H1 (cell line): ENCODE results near the gene FOXK1.

Experiments
- ASH2L ChIP-seq: fragments of 200-600, 300-600 bp; sonication (generic); IDR thresholded peaks from one replicate; pipeline ENCODE4 v1.7.1; 2017; ENCODE audit warnings: low read length
- CTCF ChIP-seq, 3 experiments: IDR thresholded peaks; 1 replicate in 2 of 3; 2 replicates in 1 of 3; pipeline versions ENCODE4 v1.5.1 to v1.6.1; 2011; ENCODE audit warnings: low read length in 3 of 3, mild to moderate bottlenecking in 3 of 3, inconsistent platforms in 2 of 3, low read depth in 1 of 3, moderate library complexity in 1 of 3; ENCODE audit not compliant: insufficient read depth in 1 of 3; ENCODE audit errors: control extremely low read depth in 1 of 3
- E2F6 ChIP-seq: IDR thresholded peaks from 2 replicates; pipeline ENCODE4 v1.6.1; 2012; ENCODE audit warnings: inconsistent platforms
- POLR2A ChIP-seq, 2 experiments: IDR thresholded peaks; 1 replicate in 1 of 2; 2 replicates in 1 of 2; pipeline ENCODE4 v1.6.1; 2011; ENCODE audit warnings: low read depth in 2 of 2, low read length in 2 of 2, mild to moderate bottlenecking in 2 of 2; ENCODE audit errors: control extremely low read depth in 1 of 2
- POLR2AphosphoS5 ChIP-seq: IDR thresholded peaks from 2 replicates; pipeline ENCODE4 v1.6.1; 2011; ENCODE audit warnings: low read depth, low read length
- USF2 ChIP-seq: IDR thresholded peaks from 2 replicates; pipeline ENCODE4 v1.6.1; 2011; ENCODE audit warnings: low read length, improper control_type of control experiment

- TF ChIP-seq E2F6 = no peak
- TF ChIP-seq ASH2L = no peak
- TF ChIP-seq CTCF (IDR thresholded peaks at IDR 0.05; ENCODE audit: control extremely low read depth in 1 of 3, insufficient read depth in 1 of 3, low read depth in 1 of 3, low read length in 3 of 3) = no peak
- TF ChIP-seq POLR2A (IDR thresholded peaks at IDR 0.05; ENCODE audit: control extremely low read depth in 1 of 2, low read depth in 2 of 2, low read length in 2 of 2) = no peak
- TF ChIP-seq POLR2AphosphoS5 = no peak
- no peak for TF ChIP-seq USF2
These were observed 87.7 kb downstream of the FOXK1 start for GRCh38 chr7:4769761-4770160.
